Adrenal gland (tissue), 12 donors: ENCODE measurements around the gene SLC9A9. TPM values are rescaled to one million over a fixed set of nuclear protein-coding genes. Genes with fewer than 3 reads are reported as not detected.

ENCODE experiments used
- DNase-seq, 7 donors: peaks; one replicate each; pipeline ENCODE4 v3.0.0-alpha.2; 2019 to 2020
- H3K27ac ChIP-seq, 5 donors: fragments of 200-600 bp; sonication (generic) in 4 of 5; 1 replicate in 3 of 5; 2 replicates in 2 of 5; pipeline versions ENCODE4 v1.5.1 to v1.8.0; 2016 to 2020; ENCODE audit warnings: mild to moderate bottlenecking in 1 of 5
- H3K27me3 ChIP-seq: fragments of 200-600 bp; 2 replicates; pipeline ENCODE4 v1.8.0; 2021
- H3K36me3 ChIP-seq, 2 donors: fragments of 200-600 bp; replicated peaks in 1 of 2; 1 replicate in 1 of 2; 2 replicates in 1 of 2; pipeline versions ENCODE4 v1.5.1 to v1.8.0; 2018 to 2022
- H3K4me1 ChIP-seq, 2 donors: fragments of 200-600 bp; replicated peaks in 1 of 2; 1 replicate in 1 of 2; 2 replicates in 1 of 2; pipeline versions ENCODE4 v1.5.1 to v1.8.0; 2018 to 2021
- H3K4me3 ChIP-seq, 4 donors: fragments of 200-600 bp; sonication (generic) in 3 of 4; one replicate each; pipeline ENCODE4 v1.5.1; 2016 to 2018
- H3K9me3 ChIP-seq, 3 donors: fragments of 200-600 bp; sonication (generic) in 1 of 3; replicated peaks in 1 of 3; 1 replicate in 2 of 3; 2 replicates in 1 of 3; pipeline versions ENCODE4 v1.5.1 to v1.8.0; 2016 to 2021
- CTCF ChIP-seq, 6 experiments: fragments of 450-650 bp in 4 of 6; fragments of 200-600 bp in 2 of 6; sonication (generic) in 1 of 6; IDR thresholded peaks; 1 replicate in 5 of 6; 2 replicates in 1 of 6; pipeline versions ENCODE4 v1.5.1 to v1.8.0; 2016 to 2021; ENCODE audit warnings: antibody characterized with exemption in 6 of 6, mild to moderate bottlenecking in 2 of 6, moderate library complexity in 1 of 6
- POLR2A ChIP-seq, 2 donors: fragments of 450-650 bp; IDR thresholded peaks; one replicate each; pipeline ENCODE4 v1.6.1; 2017; ENCODE audit warnings: antibody characterized with exemption in 2 of 2, mild to moderate bottlenecking in 2 of 2, moderate library complexity in 1 of 2
- WGBS, 4 donors: extraction: QIAGEN DNeasy Blood & Tissue Kit in 2 of 4; methylation state at CpG; one replicate each; pipeline versions ENCODE4 v1.1.5 to v1.1.7; 2013 to 2017; 5-methylcytosine and 5-hydroxymethylcytosine counted together
- intact Hi-C, 2 donors: fragments of 100-400 bp; cut with DNase I; formaldehyde crosslinking; loops; one replicate each; pipeline versions ENCODE4 v1.14.1 to v1.15.0; 2022 to 2023
- polyA plus RNA-seq, 3 donors: library from polyadenylated mRNA; stranded (reverse); fragments of 200-250 nt in 2 of 3; fragments of 350-450 nt in 1 of 3; fragmentation: Illumina TruSeq in 1 of 3; extraction: RNeasy Lipid Tissue Mini Kit (QIAGEN cat#74804) in 1 of 3; gene quantifications; one replicate each; pipeline ENCODE4 v1.2.3, GENCODE V29; 2013 to 2014
- total RNA-seq, 9 donors: library from RNA; depleted of rRNA in 4 of 9; stranded (reverse); fragments of >200 nt in 4 of 9; fragments of 120-200 nt in 1 of 9; fragmentation: NEBNext Ultra II Directional in 1 of 9; extraction: Animal tissue kit (Norgen Biotek cat#: 25700) in 1 of 9; gene quantifications; one replicate each; pipeline versions ENCODE4 v1.1.0 to v1.2.4, GENCODE V29; 2013 to 2023
- donor health status: healthy with polysubstance abuse.
- donor health status: Bipolar disorder and iron deficiency.
- donor health status: DM: yes; HTN: yes; CAD: no.
- donor health status: DM: no; HTN: no; CAD: no.
- donor health status: DM: no; HTN: no; CAD: no.
- donor health status: DM: yes; HTN: yes; CAD: no.

The SLC9A9 gene
- total and polyA plus RNA-seq, 12 donors = 4.2 to 23.7 (median 13.5) TPM

GRCh38 chr3:143496191-143496590 is 352.1 kb downstream of the SLC9A9 start:
- Histone ChIP-seq H3K4me1 (no peaks in the 10 kb centered on the region), H3K27me3 (no peaks in the 10 kb centered on the region), H3K4me3 (no peak overlapping the region), H3K36me3 (no peaks in the 10 kb centered on the region), H3K9me3 (no peaks in the 10 kb centered on the region), H3K27ac (no peak overlapping the region)
- intact Hi-C loops = no loop called here
- TF ChIP-seq CTCF (IDR thresholded peaks at IDR 0.05) = no peak
- TF ChIP-seq POLR2A (IDR thresholded peaks at IDR 0.05) = no peak
- DNase-seq = no peak
- WGBS, 4 donors = 46 to 66% (median 56%) methylated on average over 1 of the region's 1 CpG

GRCh38 chr3:143495527-143495926 is 352.7 kb downstream of the SLC9A9 start:
- intact Hi-C loops = no loop called here
- TF ChIP-seq CTCF (IDR thresholded peaks at IDR 0.05) (no peak), POLR2A (IDR thresholded peaks at IDR 0.05) (no peak)
- H3K27me3 ChIP-seq = no peaks in the 10 kb centered on the region
- DNase-seq = no peak
- H3K9me3 ChIP-seq = no peaks in the 10 kb centered on the region
- H3K4me1 ChIP-seq = no peaks in the 10 kb centered on the region
- no peak overlapping the region for H3K27ac ChIP-seq
- no peak overlapping the region for H3K4me3 ChIP-seq
- no peaks in the 10 kb centered on the region for H3K36me3 ChIP-seq
- 77 to 90% (median 85%) methylated on average over 2 of the region's 2 CpGs for WGBS, 4 donors

GRCh38 chr3:143486611-143487010 is 361.7 kb downstream of the SLC9A9 start:
- intact Hi-C loops = no loop called here
- H3K9me3 ChIP-seq = no peaks in the 10 kb centered on the region
- no peak overlapping the region for H3K4me3 ChIP-seq
- H3K27ac ChIP-seq = no peak overlapping the region
- DNase-seq = no peak
- H3K27me3 ChIP-seq = no peaks in the 10 kb centered on the region
- H3K36me3 ChIP-seq = no peaks in the 10 kb centered on the region
- TF ChIP-seq CTCF (IDR thresholded peaks at IDR 0.05) (no peak), POLR2A (IDR thresholded peaks at IDR 0.05) (no peak)
- no peaks in the 10 kb centered on the region for H3K4me1 ChIP-seq

GRCh38 chr3:143484846-143485512 is 363.3 kb downstream of the SLC9A9 start:
- H3K27ac ChIP-seq = no peak overlapping the region
- no peaks in the 10 kb centered on the region for H3K36me3 ChIP-seq
- no peak overlapping the region for H3K4me3 ChIP-seq
- TF ChIP-seq POLR2A (IDR thresholded peaks at IDR 0.05) = no peak
- TF ChIP-seq CTCF (IDR thresholded peaks at IDR 0.05) = no peak
- no peaks in the 10 kb centered on the region for H3K27me3 ChIP-seq
- H3K4me1 ChIP-seq = no peaks in the 10 kb centered on the region
- intact Hi-C loops = no loop called here
- DNase-seq = no peak
- H3K9me3 ChIP-seq = no peaks in the 10 kb centered on the region
- 72 to 81% (median 76%) methylated on average over 4 of the region's 4 CpGs for WGBS, 4 donors
